Fibroblast of upper back skin (primary cell): Measurements from ENCODE around the gene LY6G6D.
A peak's percentile ranks its signal among the peaks of the same experiment; 100 is the strongest.

ENCODE experiments used
- DNase-seq: peaks from one replicate; pipeline ENCODE4 v3.0.0-alpha.2; 2013

Gene LY6G6D

DNA sequence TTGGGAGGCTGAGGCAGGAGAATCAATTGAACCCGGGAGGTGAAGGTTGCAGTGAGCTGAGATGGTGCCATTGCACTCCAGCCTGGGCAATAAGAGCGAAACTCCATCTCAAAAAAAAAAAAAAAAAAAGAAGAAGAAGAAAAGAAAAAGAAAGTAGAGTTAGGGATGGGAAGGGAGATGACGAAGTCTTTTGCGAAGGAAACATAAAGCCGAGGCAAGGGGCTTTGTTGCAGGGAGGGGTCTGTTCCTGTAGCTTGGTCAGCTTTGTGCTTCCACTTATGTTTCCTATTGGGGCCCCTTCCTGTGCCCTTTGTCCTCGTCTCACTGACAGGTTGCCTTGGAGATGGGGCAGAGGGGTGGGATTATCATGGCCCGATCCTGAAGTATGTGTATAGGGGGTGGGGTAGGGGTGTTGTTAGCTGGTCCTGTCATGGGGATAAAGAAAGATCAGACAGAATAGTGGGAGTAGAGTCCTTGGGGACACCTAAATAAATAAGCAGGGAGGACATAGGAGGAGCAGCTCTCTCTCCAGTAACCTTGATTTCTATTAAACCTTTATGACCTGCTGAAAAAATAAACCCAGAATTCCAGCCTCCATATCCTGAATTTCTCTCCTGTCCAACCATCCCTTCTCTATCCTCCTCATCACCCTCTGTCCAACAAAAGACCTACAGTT, 22.3 kb downstream of the LY6G6D start:
- no peak for DNase-seq

DNA sequence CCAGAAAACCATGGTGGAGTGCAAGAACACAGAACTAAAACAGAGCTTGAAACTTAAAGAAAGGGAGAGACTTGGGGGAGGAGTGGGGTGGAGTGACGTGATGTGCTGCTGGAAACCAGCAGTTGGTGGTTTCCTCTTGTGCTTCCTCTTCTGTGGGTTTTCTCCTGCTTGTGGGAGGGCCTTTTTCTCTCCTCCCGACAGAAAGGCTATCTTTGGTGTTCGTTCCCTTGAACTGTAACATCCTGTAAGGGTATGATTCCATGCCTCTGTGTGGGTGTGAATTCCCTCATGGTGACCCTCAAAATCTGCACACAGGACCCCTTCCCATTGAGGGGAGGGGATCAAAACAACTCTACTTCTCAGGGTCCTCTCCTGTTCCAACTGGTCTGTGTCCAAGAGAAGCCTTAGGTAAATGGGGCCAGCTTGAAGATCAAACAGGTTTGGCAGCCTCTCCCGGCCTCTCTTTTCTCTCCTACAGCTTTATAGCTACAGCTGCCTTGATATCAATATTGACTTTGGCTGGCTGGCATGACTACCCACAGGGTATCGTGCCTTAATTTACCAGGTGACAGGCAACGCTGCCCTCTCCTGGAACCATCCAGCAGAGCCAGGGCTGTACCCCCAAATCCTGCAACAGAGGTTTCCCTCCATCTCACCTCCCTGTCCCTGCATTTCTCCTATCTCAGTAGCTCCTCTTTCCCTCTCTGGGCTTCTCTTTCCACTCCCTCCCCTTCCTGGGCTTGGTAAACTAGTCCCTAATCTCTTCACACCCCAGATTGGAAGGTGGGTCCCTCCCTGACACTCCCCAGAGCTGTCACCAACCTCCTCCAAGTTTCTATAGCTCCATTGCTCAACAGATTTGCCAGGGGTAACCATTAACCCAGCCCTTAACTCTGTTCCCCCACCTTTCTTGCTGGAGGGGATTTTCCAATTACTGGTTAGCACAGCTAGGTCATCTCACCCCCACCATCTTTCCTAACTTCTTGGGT, 23.1 kb downstream of the LY6G6D start:
- DNase-seq = peak; percentile 81

DNA sequence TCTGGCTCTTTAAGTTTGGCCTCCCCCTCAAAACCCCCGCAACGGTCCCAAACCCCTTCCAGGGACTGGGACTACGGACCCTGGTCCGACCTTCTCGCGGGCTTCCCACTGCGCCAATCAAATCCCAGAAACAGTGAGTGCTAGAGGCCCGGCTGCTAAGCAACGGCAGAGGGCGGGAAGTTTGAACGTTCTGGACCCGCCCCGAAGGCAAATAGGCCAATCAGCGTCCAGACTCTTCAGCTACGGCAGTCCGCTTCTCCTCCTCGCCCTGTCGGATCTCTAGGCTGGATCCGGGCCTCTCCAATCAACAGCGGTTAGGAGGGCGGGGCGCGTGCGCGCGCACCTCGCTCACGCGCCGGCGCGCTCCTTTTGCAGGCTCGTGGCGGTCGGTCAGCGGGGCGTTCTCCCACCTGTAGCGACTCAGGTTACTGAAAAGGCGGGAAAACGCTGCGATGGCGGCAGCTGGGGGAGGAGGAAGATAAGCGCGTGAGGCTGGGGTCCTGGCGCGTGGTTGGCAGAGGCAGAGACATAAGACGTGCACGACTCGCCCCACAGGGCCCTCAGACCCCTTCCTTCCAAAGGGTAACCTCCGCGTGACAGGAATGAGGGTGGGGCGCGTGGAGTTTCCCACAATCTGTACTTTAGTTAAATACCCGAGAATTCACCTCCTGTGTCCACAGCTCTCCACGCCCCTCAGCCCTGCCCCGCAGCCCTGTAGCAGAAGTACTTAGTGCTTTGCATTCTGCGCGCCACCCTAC, 24.7 kb downstream of the LY6G6D start, which contains the start of gene MSH5:
TSS of gene MSH5 (plus strand) at position 367 of the 758 bp plus-strand sequence. CDS start 462 bp downstream, outside the sequence.
- peak; percentile 99 for DNase-seq

DNA sequence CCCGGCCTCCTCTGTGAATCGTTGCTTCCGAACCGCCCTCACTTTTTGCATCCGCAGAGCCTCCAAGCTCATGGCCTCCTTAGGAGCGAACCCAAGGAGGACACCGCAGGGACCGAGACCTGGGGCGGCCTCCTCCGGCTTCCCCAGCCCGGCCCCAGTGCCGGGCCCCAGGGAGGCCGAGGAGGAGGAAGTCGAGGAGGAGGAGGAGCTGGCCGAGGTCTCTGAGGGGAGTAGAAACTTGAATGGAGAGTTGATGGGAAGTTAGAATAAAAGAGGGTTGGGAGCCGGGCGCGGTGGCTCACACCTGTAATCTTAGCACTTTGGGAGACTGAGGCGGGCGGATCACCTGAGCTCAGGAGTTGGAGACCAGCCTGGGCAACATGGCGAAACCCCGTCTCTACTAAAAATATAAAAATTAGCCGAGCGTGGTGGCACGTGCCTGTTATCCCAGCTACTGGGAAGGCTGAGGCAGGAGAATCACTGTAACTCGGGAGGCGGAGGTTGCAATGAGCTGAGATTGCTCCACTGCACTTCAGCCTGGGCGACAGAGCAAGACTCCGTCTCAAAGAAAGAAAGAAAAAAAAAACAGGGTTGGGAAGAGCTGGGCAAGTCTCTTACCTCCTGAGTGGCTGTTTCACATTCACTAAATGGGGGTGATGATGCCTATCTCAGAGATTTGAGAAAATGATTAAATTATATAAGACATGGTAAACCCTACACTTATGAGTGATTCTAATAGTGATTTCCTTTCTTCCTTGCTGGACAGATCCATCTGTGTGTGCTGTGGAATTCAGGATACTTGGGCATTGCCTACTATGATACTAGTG, 25.5 kb downstream of the LY6G6D start:
- DNase-seq = no peak

DNA sequence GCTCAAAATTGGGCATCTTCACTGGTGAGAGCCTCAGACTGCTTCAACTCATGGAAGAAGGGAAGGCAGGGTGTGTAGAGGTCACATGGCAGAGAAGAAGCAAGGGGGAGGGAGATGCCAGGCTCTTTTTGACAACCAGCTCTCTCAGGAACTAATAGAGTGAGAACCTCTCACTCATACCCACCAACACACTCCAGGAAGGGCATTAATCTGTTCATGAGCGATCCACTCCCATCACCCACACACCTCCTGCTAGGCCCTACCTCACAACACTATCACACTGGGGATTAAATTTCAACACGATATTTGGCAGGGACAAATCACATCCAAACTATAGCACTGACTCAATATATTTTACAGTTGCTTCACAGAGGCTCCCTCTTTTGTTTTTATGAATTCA, 26.7 kb downstream of the LY6G6D start:
- no peak for DNase-seq

DNA sequence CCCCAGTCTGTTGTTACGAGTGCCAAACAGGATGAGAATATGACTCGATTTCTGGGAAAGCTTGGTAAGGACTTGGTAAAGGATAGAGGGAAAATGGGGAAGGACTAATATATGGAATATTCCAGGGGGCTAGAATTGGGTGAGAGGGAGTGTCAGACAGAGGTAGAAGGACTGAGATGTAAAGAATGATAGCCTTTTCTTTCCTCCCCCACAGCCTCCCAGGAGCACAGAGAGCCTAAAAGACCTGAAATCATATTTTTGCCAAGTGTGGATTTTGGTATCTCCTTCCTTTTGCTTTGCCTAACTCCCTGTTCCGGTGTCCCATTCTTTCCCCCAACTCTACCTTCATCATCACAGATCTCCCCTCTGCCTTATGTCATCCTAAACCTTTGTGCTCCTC, 27.7 kb downstream of the LY6G6D start:
- DNase-seq = no peak

DNA sequence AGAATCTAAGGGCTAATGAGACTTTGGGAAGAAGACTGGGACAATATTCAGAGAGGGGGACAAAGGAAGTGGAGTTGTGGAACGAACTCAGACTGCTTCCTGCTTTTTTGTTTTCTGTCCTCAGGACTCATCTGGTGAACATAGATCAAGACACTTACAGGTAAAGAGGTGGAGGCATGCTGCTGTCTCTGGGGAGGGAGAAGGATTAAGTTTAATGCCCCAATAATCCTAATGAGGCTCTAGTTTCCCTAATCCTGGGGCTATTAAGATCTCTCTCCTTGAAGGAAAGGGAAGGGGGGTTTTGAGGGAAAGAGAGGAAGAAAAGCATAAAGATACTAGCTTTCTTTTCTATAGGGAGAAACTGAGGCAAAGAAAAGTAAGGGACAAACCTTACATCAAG, 29.3 kb downstream of the LY6G6D start:
- DNase-seq = no peak

DNA sequence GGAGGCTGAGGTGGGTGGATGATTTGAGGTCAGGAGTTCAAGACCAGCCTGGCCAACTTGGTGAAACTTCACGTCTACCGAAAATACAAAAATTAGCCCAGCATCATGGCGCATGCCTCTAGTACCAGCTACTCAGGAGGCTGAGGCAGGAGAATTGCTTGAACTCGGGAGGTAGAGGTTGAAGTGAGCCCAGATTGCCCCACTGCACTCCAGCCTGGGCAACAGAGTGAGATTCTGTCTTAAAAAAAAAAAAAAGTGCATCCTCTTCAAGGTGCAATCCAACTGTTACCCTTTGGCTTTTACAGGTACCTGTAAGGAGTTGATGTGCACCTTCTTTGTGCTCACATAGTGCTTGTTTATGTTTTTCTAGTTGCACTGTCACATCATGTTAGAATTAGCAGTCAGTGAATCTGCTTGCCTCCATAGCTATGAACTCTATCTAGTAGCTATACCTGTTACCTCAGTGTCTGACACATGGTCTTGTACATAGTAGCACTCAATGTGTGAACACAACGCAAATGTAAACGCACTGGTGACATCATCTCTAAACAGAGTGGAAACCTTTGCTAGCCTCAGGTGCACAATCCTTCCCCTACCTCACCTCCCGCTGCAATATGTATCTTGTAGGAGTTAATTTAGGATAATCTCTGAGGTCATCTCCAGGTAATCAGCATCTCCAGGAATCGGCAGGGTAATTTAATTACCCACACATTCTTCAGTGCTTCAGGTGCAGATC, 34.3 kb downstream of the LY6G6D start:
- DNase-seq = no peak

DNA sequence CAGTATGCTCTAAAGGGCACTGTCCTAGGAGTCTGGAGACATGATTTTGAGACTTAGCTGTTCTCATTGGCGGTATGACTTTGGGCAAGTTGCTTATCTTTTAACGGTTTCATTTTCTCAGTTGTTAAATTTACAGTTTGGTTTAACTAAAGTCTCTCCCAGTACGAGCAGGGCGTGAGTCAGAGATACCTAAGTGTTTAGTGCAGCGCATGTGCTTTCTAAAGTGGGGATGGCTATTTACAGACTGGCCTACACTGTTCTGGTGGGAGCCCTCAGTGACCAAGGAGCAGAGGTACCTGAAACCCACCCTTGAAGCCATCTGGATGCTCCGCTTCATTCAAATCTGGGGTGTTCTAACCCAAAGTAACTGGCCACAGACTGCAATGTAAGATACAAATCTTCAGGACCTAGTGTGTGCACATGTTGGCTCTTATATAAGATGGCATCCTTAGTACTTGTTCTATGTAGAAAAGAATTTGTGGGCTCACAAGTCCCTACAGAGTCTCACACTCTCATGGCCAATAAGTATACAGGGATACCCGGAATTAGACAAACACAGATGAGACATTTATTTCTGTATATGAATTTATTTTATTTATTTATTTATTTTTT, 35.4 kb downstream of the LY6G6D start:
- DNase-seq = no peak

DNA sequence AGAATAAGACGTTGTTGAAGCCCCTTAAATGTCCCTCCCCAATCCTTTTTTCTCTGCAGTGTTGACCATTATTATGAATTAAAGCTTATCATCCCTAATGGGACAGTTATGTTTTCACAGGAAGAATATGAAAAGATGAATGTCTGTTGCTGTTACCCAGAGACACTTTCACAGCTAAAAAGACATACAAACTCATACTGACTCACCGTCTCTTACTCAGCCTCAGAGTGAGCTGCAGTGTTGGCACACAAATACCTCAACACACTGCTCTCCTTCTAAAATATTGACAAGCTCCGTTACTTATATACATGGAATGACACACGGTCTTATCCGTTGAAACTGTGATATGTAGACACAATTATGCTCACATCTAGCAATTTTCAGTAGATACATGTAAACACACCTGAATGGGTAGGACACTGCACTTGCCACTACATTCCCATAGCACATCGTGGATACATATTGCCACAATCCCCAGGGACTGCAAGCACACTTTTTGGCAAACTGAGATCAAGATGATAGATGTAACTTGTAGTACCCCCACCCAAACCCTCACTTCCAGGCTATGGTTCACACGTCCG, 37.7 kb downstream of the LY6G6D start:
- peak; percentile 71 for DNase-seq

DNA sequence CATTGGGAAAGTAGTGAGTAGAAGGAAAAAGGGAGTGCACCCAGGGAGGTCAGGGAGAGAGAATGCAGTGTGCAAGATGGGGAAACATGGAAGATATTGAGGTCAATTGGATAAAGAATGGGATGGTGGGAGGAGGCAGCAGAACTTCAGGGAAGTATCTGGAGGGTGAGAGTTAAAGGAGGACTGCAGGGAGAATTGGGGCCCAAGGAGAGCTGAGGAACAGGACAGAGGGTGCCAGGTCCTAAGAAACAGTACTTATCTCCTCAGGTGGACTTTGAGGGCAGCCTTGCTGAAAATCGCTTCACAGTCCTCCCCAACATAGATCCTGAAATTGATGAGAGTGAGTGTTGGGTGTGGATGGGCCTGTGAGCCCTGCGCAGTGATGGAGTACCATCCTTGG, 43.1 kb downstream of the LY6G6D start:
- no peak for DNase-seq

DNA sequence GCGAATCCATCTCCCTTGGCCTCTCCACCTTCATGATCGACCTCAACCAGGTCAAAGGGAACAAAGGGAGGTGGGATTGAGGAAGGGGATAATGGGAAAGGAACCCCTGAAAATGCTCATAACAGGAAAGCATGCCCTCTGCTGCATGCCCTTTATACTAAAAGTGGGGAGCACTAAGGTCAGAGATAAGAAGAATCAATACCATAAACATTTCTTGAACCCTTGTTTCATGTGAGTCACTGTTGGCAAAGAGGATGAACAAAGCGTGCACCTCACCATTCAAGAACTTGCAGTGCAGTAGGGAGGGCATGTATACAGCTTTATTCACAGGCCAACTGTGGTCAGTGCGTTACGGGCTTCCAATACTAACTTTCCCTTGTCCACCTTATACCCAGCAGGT, 45.6 kb downstream of the LY6G6D start:
- DNase-seq = no peak

DNA sequence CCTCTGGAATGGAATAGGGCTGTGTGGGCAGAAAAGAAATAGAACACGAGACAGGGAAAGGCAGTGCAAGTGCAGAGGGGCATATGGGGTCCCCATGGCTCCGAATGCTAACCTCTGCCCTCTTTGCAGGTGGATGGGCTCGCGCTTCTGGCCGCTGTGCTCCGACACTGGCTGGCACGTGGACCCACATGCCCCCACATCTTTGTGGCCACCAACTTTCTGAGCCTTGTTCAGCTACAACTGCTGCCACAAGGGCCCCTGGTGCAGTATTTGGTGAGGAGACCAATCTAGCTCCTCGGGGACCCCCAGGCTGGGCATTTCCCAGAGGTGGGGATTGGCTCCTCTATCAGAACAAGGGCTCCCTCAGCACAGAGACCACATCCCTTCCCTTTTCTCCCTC, 46.2 kb downstream of the LY6G6D start:
- no peak for DNase-seq

DNA sequence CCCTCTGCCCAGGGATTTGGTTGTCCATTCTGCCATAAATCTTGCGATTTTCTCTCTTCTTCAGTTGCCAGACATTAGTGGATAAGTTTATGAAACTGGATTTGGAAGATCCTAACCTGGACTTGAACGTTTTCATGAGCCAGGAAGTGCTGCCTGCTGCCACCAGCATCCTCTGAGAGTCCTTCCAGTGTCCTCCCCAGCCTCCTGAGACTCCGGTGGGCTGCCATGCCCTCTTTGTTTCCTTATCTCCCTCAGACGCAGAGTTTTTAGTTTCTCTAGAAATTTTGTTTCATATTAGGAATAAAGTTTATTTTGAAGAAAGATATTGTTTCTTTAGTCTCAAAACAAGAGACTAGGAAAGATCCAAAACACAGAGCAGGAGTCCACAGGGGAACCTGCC, 47.2 kb downstream of the LY6G6D start, which contains the start of gene SAPCD1:
TSS of gene SAPCD1 (plus strand) at position 301 of the 400 bp plus-strand sequence. CDS start 399 bp downstream, outside the sequence.
- DNase-seq = no peak

DNA sequence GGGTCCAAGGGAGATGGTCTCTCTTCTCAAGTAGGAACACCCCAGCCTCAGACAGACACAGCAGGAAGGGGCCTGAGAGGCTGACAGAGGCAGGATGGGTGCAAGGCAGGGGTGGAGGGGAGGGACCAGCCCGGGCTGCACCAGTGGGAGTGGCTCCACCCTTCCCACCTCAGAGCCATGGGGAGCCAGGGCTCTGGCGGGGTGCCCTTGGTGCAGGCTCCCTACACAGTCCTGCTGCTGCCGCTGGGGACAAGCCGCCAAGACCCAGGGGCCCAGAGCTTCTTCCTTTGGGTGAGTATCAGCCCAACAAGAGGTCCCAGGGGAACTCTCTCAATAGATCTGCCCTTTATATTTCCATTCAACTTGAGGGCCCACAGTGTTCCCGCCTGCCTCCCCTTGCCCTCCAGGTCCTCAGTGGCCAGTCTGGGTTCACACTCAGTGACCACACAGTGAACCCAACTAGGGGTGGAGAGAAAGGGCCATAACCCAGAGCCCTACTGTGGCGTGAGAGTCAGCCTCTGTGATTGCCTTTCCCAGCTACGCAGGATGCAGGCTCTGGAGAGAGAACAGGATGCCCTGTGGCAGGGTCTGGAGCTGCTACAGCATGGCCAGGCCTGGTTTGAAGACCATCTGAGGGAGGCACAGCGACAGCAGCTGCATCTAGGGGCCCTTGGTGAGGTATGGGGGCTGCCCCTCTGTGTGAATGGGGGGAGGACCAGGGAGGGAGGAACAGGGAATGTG, 47.9 kb downstream of the LY6G6D start:
- no peak for DNase-seq

DNA sequence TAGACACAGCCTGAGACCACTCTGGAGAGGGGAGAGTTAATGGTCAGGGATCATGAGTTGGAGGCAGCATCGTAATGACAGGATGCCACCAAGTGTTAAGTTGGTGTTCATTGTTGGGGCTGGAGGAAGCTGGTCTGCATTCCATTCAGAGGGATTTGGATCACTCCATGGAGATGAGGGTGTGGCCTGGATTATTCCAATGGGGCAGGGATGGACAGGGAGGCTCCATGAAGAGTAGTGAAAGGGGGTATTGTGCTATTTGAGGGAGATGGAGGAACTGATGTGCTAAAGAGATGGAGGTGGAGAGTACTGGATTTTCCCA, 48.4 kb downstream of the LY6G6D start:
- peak; percentile 53 for DNase-seq

DNA sequence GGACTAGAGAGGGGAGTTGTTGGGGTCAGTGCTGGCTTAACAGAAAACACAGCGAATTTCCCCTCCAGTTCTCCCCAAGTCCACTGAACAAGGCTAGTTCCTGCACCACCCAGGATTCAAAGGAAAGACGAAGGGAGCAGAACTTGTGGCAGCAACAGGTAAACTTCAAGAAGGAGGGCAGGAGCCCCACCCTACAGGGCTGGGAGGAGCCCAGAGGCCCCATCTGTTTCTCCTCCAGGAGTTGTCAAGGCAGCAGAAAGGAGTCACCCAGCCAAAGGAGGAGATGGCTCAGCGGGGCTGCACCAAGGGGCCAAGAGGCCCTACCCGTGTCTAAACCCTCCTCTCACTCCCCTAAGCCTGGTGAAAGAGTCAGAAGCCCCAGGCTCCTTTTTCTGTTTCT, 49.0 kb downstream of the LY6G6D start:
- no peak for DNase-seq

DNA sequence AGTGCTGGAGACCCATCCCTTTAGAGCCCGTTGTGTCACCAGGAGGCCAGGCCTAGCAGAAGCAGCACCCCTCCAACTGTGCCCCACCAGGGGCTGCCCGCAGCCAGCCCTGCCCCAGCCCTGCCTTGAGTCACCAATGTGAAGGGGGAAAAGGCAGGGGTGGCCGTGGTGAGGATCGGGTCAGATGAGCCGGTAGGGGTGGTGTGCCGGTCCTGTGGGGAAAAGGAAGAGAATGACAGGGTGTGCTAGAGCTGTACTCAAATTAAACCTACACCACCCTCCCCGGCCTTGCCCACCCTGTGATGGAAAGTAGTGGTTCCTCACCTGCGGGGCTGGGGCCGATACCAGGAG, 50.4 kb downstream of the LY6G6D start:
- DNase-seq = no peak

DNA sequence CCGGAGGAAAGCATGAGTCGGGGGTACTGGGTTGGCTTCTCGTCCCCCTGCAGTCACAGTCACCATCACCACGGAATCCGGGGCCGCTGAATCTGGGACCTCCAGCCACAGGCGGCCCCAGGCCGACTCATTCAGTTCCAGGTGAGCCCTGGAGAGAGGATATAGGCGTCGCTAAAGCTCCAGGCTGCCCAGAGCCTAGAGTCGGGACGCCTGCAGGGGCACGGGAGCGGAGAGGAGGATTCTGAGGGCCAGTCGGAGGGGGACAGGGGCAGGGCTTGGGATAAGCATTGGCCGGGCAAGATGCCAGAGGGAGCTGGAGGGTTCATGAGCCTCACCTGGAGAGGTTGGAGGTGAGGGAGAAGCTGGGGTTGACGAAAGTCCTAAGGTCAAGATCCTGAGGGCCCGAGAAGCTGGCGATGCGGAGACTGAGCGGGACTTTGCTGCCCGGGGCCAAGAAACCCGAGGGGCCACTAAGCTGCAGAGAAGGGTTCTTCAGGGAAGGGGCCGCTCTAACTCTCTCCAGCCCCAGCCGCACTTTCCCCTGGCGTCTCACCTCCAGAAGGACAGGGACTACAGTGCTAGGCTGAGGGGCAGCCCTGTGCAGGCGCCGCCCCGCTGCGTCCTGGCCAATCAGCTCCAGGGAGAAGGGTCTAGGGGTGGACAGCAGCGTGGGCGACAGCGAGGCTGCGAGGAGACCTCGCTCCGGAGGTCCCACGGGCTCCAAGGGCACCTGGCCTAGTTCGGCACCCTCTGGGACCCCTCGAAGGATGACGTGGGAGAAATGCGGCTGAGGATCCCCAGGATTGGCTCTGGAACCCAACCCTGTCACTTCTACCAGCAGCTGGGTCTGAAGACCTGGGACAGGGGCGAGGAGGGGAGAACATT, 51.0 kb downstream of the LY6G6D start:
- DNase-seq = no peak
